GM21723 (cell line): ENCODE measurements around the gene SHKBP1.

Experiments used
- ATAC-seq: cut with Tn5 transposase; IDR thresholded peaks from one replicate; pipeline ENCODE4 v1.9.1; 2021; ENCODE audit warnings: mild to moderate bottlenecking, moderate library complexity; ENCODE audit not compliant: unreplicated experiment

SHKBP1 gene

GRCh38 chr19:40630571-40631160, 54.0 kb downstream of the SHKBP1 start:
- no peak for ATAC-seq

GRCh38 chr19:40632311-40633036, 55.8 kb downstream of the SHKBP1 start:
- ATAC-seq, result no peak

- no peak for ATAC-seq
Observed at GRCh38 chr19:40633207-40633606, 56.5 kb downstream of the SHKBP1 start.

GRCh38 chr19:40638327-40638726, 61.7 kb downstream of the SHKBP1 start:
- no peak for ATAC-seq

- no peak for ATAC-seq
Observed at GRCh38 chr19:40639638-40639982, 62.9 kb downstream of the SHKBP1 start.

GRCh38 chr19:40640744-40641143, 64.1 kb downstream of the SHKBP1 start:
- no peak for ATAC-seq
